H1 (cell line): Measurements from ENCODE around the gene PHOSPHO1. TPM values are rescaled to one million over a fixed set of nuclear protein-coding genes. Genes with fewer than 3 reads are reported as not detected.
"Not testable (repeated sequence)": the region's sequence is repeated elsewhere in the genome, so short reads cannot be mapped to it uniquely, and the experiment has no call there.

ENCODE experiments used
- CTCF ChIA-PET: fragments of 300-600 bp; sonication (Branson Sonifier 250); formaldehyde crosslinking; loops from one replicate; lab custom pipeline; 2021; ENCODE audit not compliant: partially characterized antibody; lab: Charles Lee
- POLR2A ChIA-PET: fragments of 300-600 bp; sonication (Branson Sonifier 250); formaldehyde crosslinking; loops from one replicate; lab custom pipeline; 2021; ENCODE audit warnings: inconsistent platforms; ENCODE audit not compliant: partially characterized antibody; lab: Charles Lee
- DNase-seq, 2 experiments: peaks; one replicate each; pipeline versions ENCODE4 v3.0.0 to v3.0.0-alpha.2; 2010 to 2022; ENCODE audit warnings: low spot score in 2 of 2, low read depth in 1 of 2, mixed read lengths in 1 of 2
- FAIRE-seq: peaks from 2 replicates; lab custom pipeline; 2011; peaks lifted over from hg19 to GRCh38; lab: Jason Lieb, UNC
- H2AFZ ChIP-seq: 2 replicates; pipeline ENCODE4 v1.8.1; 2012; ENCODE audit warnings: low read length, inconsistent platforms
- H2AK5ac ChIP-seq: 2 replicates; pipeline ENCODE4 v1.6.1; 2013; ENCODE audit warnings: low read depth, low read length
- H2BK120ac ChIP-seq: replicated peaks from 2 replicates; pipeline ENCODE3; 2013; ENCODE audit warnings: low read depth, low read length, inconsistent platforms
- H2BK12ac ChIP-seq: 2 replicates; pipeline ENCODE4 v1.6.1; 2013; ENCODE audit warnings: low read depth, low read length
- H2BK15ac ChIP-seq: 2 replicates; pipeline ENCODE4 v1.6.1; 2013; ENCODE audit warnings: low read length
- H2BK20ac ChIP-seq: 2 replicates; pipeline ENCODE4 v1.6.1; 2013; ENCODE audit warnings: low read length
- H2BK5ac ChIP-seq: 2 replicates; pipeline ENCODE4 v1.6.1; 2013; ENCODE audit warnings: low read depth, low read length
- H3K14ac ChIP-seq: 2 replicates; pipeline ENCODE4 v1.6.1; 2013; ENCODE audit warnings: inconsistent platforms; ENCODE audit not compliant: insufficient read length
- H3K18ac ChIP-seq: 2 replicates; pipeline ENCODE4 v1.6.1; 2013; ENCODE audit warnings: low read length; ENCODE audit errors: extremely low read depth
- H3K23ac ChIP-seq: 2 replicates; pipeline ENCODE4 v1.6.1; 2013; ENCODE audit warnings: inconsistent platforms; ENCODE audit not compliant: insufficient read length
- H3K23me2 ChIP-seq: 2 replicates; pipeline ENCODE4 v1.6.1; 2013; ENCODE audit warnings: low read depth, low read length
- H3K27ac ChIP-seq: 2 replicates; pipeline ENCODE4 v1.6.1; 2011; ENCODE audit warnings: low read depth, low read length, inconsistent platforms
- H3K27me3 ChIP-seq, 4 experiments: replicated peaks in 1 of 4; 1 replicate in 1 of 4; 2 replicates in 3 of 4; pipeline versions ENCODE4 v1.6.1 to v1.8.1; 2011 to 2013; ENCODE audit warnings: low read length in 3 of 4, mild to moderate bottlenecking in 3 of 4, inconsistent platforms in 2 of 4, mixed read lengths in 2 of 4, moderate library complexity in 1 of 4; ENCODE audit not compliant: control insufficient read depth in 3 of 4, insufficient read depth in 3 of 4; ENCODE audit errors: extremely low read depth in 1 of 4
- H3K36me3 ChIP-seq, 4 experiments: 2 replicates each; pipeline versions ENCODE4 v1.6.1 to v1.8.1; 2011 to 2013; ENCODE audit warnings: mild to moderate bottlenecking in 4 of 4, low read length in 3 of 4, moderate library complexity in 2 of 4, control low read depth in 1 of 4, inconsistent platforms in 1 of 4; ENCODE audit not compliant: insufficient read depth in 4 of 4, control insufficient read depth in 2 of 4
- H3K4ac ChIP-seq: replicated peaks from 2 replicates; pipeline ENCODE3; 2013; ENCODE audit warnings: low read length, low read depth, mixed read lengths, inconsistent platforms; ENCODE audit not compliant: insufficient read length
- H3K4me1 ChIP-seq, 4 experiments: replicated peaks in 1 of 4; 1 replicate in 1 of 4; 2 replicates in 3 of 4; pipeline versions ENCODE4 v1.6.1 to v1.8.1; 2011 to 2013; ENCODE audit warnings: low read length in 3 of 4, inconsistent platforms in 2 of 4, mixed read lengths in 1 of 4; ENCODE audit not compliant: insufficient read depth in 4 of 4, control insufficient read depth in 3 of 4
- H3K4me2 ChIP-seq, 2 experiments: 2 replicates each; pipeline versions ENCODE4 v1.6.1 to v1.8.1; 2011 to 2013; ENCODE audit warnings: low read depth in 2 of 2, low read length in 2 of 2, control low read depth in 1 of 2, inconsistent platforms in 1 of 2, mild to moderate bottlenecking in 1 of 2; ENCODE audit not compliant: insufficient read depth in 1 of 2
- H3K4me3 ChIP-seq, 4 experiments: fragments of 200-600, 300-600 bp in 1 of 4; sonication (generic), shearing (Covaris generic), sonication (Bioruptor Twin) in 1 of 4; 2 replicates each; pipeline versions ENCODE4 v1.5.1 to v1.8.1; 2011 to 2016; ENCODE audit warnings: low read length in 4 of 4, low read depth in 3 of 4, control low read depth in 2 of 4, inconsistent platforms in 2 of 4, mild to moderate bottlenecking in 2 of 4, mixed read lengths in 1 of 4, moderate library complexity in 1 of 4; ENCODE audit not compliant: insufficient read depth in 2 of 4; ENCODE audit errors: extremely low read depth in 1 of 4
- H3K56ac ChIP-seq: replicated peaks from 2 replicates; pipeline ENCODE3; 2013; ENCODE audit warnings: low read depth, mild to moderate bottlenecking, mixed read lengths, low read length, inconsistent platforms; ENCODE audit not compliant: insufficient read length
- H3K79me1 ChIP-seq: 2 replicates; pipeline ENCODE4 v1.6.1; 2013; ENCODE audit warnings: low read depth, low read length, control low read depth
- H3K79me2 ChIP-seq, 2 experiments: 2 replicates each; pipeline versions ENCODE4 v1.6.1 to v1.8.1; 2012 to 2013; ENCODE audit warnings: low read length in 2 of 2, mild to moderate bottlenecking in 2 of 2, inconsistent platforms in 1 of 2; ENCODE audit not compliant: insufficient read depth in 2 of 2, control insufficient read depth in 1 of 2
- H3K9ac ChIP-seq, 4 experiments: replicated peaks in 1 of 4; 1 replicate in 1 of 4; 2 replicates in 3 of 4; pipeline versions ENCODE4 v1.6.1 to v1.8.1; 2011 to 2013; ENCODE audit warnings: low read depth in 3 of 4, low read length in 3 of 4, control low read depth in 2 of 4, mild to moderate bottlenecking in 2 of 4, moderate library complexity in 2 of 4, inconsistent platforms in 1 of 4; ENCODE audit errors: extremely low read depth in 1 of 4
- H3K9me3 ChIP-seq, 2 experiments: 2 replicates each; pipeline versions ENCODE4 v1.6.1 to v1.8.1; 2012 to 2013; ENCODE audit warnings: mild to moderate bottlenecking in 2 of 2, moderate library complexity in 2 of 2, control low read depth in 1 of 2, inconsistent platforms in 1 of 2, low read depth in 1 of 2, low read length in 1 of 2, mixed read lengths in 1 of 2; ENCODE audit not compliant: insufficient read depth in 2 of 2
- H4K20me1 ChIP-seq, 2 experiments: replicated peaks in 1 of 2; 2 replicates each; pipeline versions ENCODE3 to v1.8.1; 2011 to 2013; ENCODE audit warnings: inconsistent platforms in 2 of 2, low read length in 2 of 2, mild to moderate bottlenecking in 1 of 2; ENCODE audit not compliant: insufficient read depth in 2 of 2, control insufficient read depth in 1 of 2
- H4K5ac ChIP-seq: 2 replicates; pipeline ENCODE4 v1.6.1; 2013; ENCODE audit warnings: low read length, low read depth, mixed read lengths, inconsistent platforms; ENCODE audit not compliant: insufficient read length
- H4K8ac ChIP-seq: 2 replicates; pipeline ENCODE4 v1.8.0; 2013; ENCODE audit warnings: mild to moderate bottlenecking, moderate library complexity, low read length, inconsistent platforms; ENCODE audit not compliant: insufficient read depth; ENCODE audit errors: extremely low read depth
- H4K91ac ChIP-seq: replicated peaks from 2 replicates; pipeline ENCODE3; 2013; ENCODE audit warnings: low read length, mixed read lengths, inconsistent platforms; ENCODE audit not compliant: insufficient read length
- E2F6 ChIP-seq: IDR thresholded peaks from 2 replicates; pipeline ENCODE4 v1.6.1; 2012; ENCODE audit warnings: inconsistent platforms
- KDM1A ChIP-seq: fragments of 200-600, 300-600 bp; sonication (generic); IDR thresholded peaks from 2 replicates; pipeline ENCODE4 v1.7.1; 2016; ENCODE audit warnings: mild to moderate bottlenecking, low read length, borderline replicate concordance
- RAD21 ChIP-seq, 2 experiments: IDR thresholded peaks in 1 of 2; conservative IDR thresholded peaks in 1 of 2; 2 replicates each; pipeline ENCODE4 v1.6.1; 2011; ENCODE audit warnings: low read depth in 2 of 2, low read length in 2 of 2, improper control_type of control experiment in 1 of 2, inconsistent platforms in 1 of 2, mild to moderate bottlenecking in 1 of 2, moderate library complexity in 1 of 2
- WGBS, 2 experiments: shearing (Covaris generic) in 1 of 2; methylation state at CpG; one replicate each; pipeline versions ENCODE4 v1.1.6 to v1.1.7; 2013 to 2015; ENCODE audit warnings: low lambda C conversion rate in 2 of 2, mixed read lengths in 2 of 2, inconsistent platforms in 1 of 2, low coverage in 1 of 2, missing lambda C conversion rate in 1 of 2; ENCODE audit not compliant: insufficient replicate concordance in 2 of 2, insufficient coverage in 1 of 2, insufficient read length in 1 of 2; ENCODE audit errors: extremely low coverage in 1 of 2, missing lambda C conversion rate in 1 of 2; 5-methylcytosine and 5-hydroxymethylcytosine counted together
- polyA plus RNA-seq, 7 experiments: library from polyadenylated mRNA; depleted of rRNA in 3 of 7; stranded (reverse) in 5 of 7; unstranded in 2 of 7; fragments of >200 nt in 5 of 7; fragments of 200-250 nt in 2 of 7; gene quantifications; 1 replicate in 5 of 7; 2 replicates in 1 of 7; 4 replicates in 1 of 7; pipeline versions ENCODE4 v1.2.1 to v1.2.3, GENCODE V29; 2011 to 2013; ENCODE audit warnings: missing spikeins in 2 of 7, mixed read lengths in 2 of 7
- total RNA-seq: library from RNA; stranded (reverse); fragmentation: NEBNext Ultra II Directional; extraction: Animal tissue kit (Norgen Biotek cat#: 25700); gene quantifications from 2 replicates; pipeline ENCODE4 v1.2.1, GENCODE V29; 2021

The PHOSPHO1 gene
- total and polyA plus RNA-seq, 2 of the 8 experiments (the other 6 are each of a cell fraction or from before 2014, with no cell fraction given): 0.34 to 0.45 TPM

DNA sequence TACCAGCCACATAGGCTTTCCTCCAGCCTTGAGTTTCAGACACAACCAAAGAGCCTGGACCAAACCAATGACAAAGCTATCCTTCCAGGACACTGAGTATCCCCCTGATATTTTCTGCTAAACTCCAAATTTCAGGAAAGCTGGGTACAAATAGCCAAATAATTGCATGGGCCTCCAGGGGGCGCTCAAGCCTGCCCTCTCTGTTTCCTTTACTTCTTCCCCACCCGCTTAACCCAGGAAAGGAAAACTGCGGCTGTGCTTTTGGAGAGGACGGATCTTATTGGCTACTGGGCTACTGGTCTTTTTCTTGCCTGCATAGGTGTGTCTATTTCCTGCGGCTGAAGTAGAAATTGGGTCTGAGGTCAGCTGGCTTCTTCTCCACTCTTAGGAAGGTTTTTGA lies 50.3 kb downstream of the PHOSPHO1 start (continued):
- TF ChIP-seq E2F6: no peak
- peak; percentile 77 to 81 for TF ChIP-seq RAD21 (IDR thresholded peaks at IDR 0.05 in 1 of 2, conservative IDR thresholded peaks at IDR 0.05 in 1 of 2; ENCODE audit: low read depth in 2 of 2, low read length in 2 of 2)
- TF ChIP-seq KDM1A: no peak

DNA sequence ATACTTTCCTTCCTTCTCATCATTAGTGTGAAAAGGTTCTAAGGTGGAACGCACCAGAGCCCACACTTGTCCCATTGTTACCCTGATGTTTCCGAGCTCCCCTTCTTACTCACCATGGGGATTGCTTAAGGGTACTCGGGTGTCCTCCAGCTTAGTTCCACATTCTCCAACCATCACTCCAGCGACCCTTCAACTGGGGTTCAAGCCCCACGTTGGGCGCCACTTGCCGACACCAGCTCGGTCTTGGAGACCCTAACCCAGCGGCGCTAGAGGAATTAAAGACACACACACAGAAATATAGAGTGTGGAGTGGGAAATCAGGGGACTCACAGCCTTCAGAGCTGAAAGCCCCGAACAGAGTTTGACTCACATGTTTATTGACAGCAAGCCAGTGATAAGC lies 54.6 kb downstream of the PHOSPHO1 start:
- FAIRE-seq, H3K18ac ChIP-seq, H3K23ac ChIP-seq, H4K5ac ChIP-seq, H3K4ac ChIP-seq, H2BK5ac ChIP-seq, H3K23me2 ChIP-seq, H3K27ac ChIP-seq, H3K36me3 ChIP-seq, H3K56ac ChIP-seq, H3K79me2 ChIP-seq, H2AFZ ChIP-seq, H3K79me1 ChIP-seq, H3K14ac ChIP-seq, H2BK120ac ChIP-seq, H4K20me1 ChIP-seq, H4K91ac ChIP-seq, H3K4me2 ChIP-seq, H3K27me3 ChIP-seq, DNase-seq, H3K4me3 ChIP-seq, H2BK20ac ChIP-seq, H2BK15ac ChIP-seq, H3K4me1 ChIP-seq, POLR2A ChIA-PET, H2BK12ac ChIP-seq, H3K9ac ChIP-seq, H4K8ac ChIP-seq, H2AK5ac ChIP-seq: not testable (repeated sequence)
- H3K9me3 ChIP-seq: peaks cover 16 to 19% of the 10 kb centered on the region in 2 experiments
- WGBS, 2 experiments: 88% methylated on average over 11 of the region's 11 CpGs; no CpG with 5 or more reads in 1 of the 2 experiments
- CTCF ChIA-PET: interaction anchor here (0.7 to 1.4 kb wide), 2 partner anchors 10 to 1975 kb away, joined by 3 to 5 read pairs; no protein-coding TSS in a partner anchor
